Measurements from ENCODE around the gene MYL7.

The MYL7 gene

DNA sequence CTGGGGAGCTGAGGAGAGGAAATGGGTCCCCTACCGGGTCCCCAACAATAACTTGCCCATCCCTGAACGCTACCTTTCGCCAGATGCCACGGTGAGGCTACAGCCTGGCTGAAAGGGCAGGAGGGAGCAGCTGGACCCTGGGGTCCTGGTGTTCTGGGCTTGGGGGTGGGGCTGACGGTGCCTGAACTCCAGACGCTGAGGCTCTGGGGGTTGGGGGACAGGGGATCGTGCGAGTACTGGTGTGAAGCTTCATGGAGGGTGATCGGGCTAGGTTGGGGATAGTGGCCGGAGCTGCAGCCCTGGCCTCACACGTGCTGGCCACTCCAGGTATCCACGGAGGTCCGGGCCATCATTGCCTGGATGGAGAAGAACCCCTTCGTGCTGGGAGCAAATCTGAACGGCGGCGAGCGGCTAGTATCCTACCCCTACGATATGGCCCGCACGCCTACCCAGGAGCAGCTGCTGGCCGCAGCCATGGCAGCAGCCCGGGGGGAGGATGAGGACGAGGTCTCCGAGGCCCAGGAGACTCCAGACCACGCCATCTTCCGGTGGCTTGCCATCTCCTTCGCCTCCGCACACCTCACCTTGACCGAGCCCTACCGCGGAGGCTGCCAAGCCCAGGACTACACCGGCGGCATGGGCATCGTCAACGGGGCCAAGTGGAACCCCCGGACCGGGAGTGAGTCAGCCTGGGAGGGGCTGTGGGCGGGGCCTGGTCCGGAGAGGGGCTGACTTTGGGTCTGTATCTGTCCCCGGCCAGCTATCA is 28.7 kb downstream of the MYL7 start:
- no peak for DNase-seq (ENCODE audit: low read depth)

DNA sequence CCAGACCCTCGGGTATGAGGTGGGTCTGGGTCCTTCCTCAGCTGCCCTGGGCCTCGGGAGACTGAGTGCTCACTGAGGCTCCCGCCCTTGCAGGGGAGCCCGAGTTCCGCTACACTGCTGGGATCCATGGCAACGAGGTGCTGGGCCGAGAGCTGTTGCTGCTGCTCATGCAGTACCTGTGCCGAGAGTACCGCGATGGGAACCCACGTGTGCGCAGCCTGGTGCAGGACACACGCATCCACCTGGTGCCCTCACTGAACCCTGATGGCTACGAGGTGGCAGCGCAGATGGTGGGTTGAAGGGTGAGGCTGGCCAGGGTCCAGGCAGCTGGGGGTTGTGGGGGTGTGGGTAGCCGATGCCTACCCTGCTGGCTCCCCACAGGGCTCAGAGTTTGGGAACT is 29.4 kb downstream of the MYL7 start:
- DNase-seq (ENCODE audit: low read depth) = no peak

GRCh38 chr7:44110719-44111635 is 30.2 kb downstream of the MYL7 start:
- no peak for DNase-seq (ENCODE audit: low read depth)

DNA sequence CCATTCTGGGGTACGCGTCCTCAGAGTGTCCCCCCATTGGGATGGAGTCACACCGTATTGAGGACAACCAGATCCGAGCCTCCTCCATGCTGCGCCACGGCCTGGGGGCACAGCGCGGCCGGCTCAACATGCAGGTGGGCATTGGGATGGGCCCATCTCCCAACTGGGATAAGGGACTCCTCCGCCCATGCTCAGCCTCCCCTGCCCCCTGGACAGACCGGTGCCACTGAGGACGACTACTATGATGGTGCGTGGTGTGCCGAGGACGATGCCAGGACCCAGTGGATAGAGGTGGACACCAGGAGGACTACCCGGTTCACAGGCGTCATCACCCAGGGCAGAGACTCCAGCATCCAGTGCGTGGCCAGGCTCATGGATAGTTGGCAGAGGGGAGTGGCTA is 31.1 kb downstream of the MYL7 start:
- no peak for DNase-seq (ENCODE audit: low read depth)

GRCh38 chr7:44108768-44109750 is 32.1 kb downstream of the MYL7 start:
- no peak for DNase-seq (ENCODE audit: low read depth)

GRCh38 chr7:44107961-44108767 is 33.0 kb downstream of the MYL7 start:
- DNase-seq (ENCODE audit: low read depth) = no peak

- DNase-seq (ENCODE audit: low read depth) = no peak
These were observed 33.8 kb downstream of the MYL7 start for GRCh38 chr7:44107116-44107960.

DNA sequence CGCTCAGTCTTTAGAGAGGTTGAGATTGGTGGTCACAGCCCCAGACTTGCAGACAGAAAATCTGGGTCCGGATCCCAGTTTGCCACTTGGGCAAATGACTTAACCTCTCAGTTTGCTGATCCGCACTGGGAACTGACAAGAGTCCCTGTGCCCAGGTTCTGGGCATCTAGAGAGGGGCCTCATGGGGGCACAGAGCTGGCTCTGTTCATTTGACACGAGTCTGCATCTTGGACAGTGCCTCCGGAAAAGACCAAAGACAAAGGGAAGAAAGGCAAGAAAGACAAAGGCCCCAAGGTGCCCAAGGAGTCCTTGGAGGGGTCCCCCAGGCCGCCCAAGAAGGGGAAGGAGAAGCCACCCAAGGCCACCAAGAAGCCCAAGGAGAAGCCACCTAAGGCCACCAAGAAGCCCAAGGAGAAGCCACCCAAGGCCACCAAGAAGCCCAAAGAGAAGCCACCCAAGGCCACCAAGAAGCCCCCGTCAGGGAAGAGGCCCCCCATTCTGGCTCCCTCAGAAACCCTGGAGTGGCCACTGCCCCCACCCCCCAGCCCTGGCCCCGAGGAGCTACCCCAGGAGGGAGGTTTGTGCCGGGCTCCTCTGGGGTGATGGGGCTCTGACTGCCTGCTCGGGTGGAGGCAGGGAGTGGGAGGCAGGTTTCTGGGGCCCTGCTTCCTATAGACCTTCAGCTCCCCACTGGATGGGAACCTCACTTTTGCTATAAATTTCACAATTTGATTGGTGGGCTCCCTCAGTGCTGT is 34.6 kb downstream of the MYL7 start:
- DNase-seq (ENCODE audit: low read depth) = no peak

- no peak for DNase-seq (ENCODE audit: low read depth)
These were observed 35.3 kb downstream of the MYL7 start for GRCh38 chr7:44105832-44106231.

DNA sequence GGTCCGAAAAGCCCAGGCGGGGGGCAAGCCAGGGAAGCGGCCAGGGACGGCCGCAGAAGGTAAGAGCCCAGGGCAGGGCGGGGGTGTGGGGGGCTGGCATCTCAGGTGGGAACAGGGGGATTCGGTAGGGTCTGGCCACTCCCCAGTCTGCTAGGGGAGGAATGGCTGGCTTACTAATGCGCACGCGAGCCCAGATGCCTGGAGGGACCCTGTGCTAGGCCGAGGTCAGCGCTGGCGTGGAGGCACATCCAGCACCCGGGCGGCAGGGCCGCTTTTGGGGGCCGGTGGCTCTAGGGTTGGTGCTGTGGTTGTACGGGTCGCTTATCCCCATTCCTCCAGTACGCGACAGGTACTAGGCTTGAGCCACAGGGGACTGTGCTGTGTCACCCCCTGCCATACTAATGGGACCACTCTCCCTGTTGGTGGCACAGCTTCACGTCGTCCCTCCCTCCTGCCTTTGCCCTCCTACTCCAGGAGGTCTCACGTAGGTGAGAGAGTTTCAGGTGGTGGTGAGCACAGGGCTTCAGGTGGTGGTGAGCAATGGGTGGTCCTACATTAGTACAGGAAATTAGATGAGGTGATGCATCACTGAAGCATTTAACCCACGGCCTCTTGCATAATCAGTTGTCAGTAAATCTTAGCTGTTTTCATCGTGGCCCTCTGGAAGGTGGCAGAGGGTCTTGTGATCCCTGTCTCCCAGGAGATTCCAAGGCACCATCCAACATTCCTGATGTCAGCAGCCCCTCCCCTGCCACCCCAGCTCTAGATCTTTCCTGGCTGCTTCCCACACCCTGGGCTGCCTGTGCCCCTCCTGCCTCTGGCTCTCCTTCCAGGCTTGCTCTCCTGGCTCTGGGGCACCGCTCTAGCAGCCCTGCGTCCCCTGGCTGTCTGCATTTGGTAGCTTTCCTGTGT is 36.0 kb downstream of the MYL7 start:
- DNase-seq (ENCODE audit: low read depth) = peak; percentile 92

DNA sequence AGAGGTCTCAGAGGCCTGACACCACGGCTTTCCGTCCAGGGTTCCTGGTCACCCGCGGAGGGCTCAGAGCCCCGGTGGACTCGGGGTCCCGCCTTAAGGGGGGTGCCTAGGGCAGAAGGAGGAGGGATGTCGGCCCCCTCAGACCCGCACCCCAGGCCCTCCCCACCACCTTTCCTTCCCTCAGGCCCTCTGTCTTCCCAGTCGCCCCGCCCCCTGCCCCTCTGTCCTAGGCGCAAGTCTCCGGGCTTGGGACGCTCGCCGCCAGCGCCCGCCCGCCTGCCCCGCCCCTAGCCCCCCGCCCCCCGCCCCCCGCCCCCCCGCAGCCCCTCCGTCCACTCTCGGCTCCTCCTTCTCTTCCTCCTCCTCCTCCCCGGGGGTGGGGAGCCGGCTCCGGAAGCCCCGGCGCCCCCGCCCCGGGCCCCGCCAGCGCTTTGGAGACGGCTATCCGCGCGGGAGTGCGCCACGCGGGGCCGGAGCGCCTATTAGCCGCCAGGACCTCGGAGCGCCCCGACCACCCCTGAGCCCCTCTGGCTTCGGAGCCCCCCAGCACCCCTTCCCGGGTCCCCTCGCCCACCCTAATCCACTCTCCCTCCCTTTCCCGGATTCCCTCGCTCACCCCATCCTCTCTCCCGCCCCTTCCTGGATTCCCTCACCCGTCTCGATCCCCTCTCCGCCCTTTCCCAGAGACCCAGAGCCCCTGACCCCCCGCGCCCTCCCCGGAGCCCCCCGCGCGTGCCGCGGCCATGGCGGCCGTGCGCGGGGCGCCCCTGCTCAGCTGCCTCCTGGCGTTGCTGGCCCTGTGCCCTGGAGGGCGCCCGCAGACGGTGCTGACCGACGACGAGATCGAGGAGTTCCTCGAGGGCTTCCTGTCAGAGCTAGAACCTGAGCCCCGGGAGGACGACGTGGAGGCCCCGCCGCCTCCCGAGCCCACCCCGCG is 36.9 kb downstream of the MYL7 start, which contains the start of gene AEBP1:
TSS of gene AEBP1 (plus strand) at position 423 of the 937 bp plus-strand sequence. CDS start at position 744, 321 bp downstream.
- peak; percentile 50 for DNase-seq (ENCODE audit: low read depth)

- no peak for DNase-seq (ENCODE audit: low read depth)
These were observed 37.6 kb downstream of the MYL7 start for GRCh38 chr7:44103566-44103922.

- DNase-seq (ENCODE audit: low read depth) = no peak
These were observed 38.1 kb downstream of the MYL7 start for GRCh38 chr7:44102846-44103565.

DNA sequence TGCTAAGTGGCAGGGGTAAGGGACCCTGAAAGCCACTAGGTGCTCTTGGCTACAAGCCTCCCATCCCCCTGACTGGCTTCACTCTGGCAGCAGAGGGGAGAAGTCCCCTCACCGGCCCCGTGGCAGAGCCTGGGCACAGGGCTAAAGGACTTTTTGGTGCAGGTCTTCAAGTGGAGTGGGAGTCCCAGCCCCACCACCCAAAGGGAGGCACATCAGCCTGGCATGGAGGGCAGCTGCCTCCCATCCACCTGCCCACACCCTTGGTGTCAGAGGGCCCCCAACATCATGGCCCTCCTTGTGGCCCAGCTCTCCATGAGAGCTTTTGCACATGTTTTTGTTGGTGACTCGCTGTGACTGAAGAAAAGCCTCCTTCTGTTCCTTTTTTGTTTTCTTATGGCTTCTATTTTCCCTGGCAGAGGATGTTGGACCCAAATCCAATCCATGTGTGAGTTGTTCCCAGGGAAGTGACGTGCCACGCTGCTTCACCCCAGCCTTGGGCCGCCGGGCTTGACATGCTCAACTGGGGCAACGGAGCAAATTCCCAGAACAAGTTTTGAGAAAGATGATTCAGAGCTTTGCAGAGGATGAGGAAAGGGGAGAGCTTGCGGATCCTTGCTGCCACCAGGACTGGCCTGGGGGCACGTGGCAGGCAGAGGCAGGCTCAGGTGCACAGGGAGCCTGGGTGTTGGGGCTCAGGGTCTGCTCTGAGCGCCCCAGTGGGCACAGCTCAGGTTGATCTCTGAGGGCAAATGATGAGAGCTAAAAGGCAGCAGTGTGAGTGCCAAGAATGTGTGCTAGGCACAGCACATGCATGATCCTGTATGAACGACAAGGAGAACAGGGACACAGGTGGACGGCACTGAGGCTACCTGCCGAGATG is 38.9 kb downstream of the MYL7 start:
- DNase-seq (ENCODE audit: low read depth) = peak; percentile 96

DNA sequence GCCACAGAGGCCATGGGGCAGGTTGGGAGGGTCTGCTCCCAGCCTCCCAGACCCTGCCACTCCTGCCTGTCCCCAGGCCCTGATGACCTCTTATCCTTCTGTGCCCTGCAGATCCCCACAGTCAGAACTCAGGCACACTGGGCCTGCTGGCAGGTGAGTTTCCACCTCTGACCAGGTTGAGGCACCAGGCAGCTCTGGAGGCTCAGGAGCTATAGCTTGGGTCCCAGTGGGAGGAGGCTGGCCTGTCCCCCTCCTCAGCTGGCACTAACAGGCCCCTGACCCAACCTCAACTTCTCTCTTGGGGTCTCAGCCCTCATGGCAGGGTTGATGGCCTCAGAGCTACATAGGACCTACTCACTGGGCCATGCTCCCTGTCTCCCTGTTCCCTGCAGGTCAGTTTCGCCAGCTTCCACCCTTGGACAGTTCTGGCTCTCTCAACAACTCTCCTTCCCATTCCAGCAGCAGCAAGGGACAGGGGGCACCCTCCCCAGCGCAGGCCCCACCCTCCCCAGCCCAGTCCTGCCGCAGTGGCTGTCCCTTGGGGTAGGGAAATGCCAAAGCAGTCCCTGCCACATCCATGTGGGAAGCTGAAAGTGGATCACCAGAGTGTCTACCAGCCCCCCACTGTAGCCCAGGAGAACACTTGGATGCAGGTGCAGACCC is 39.7 kb downstream of the MYL7 start:
- DNase-seq (ENCODE audit: low read depth) = no peak

Measured in fibroblast of gingiva (primary cell).